Mesenteric fat pad (tissue), 1 donor: Measurements from ENCODE around the gene ZFR. TPM values are rescaled to one million over a fixed set of nuclear protein-coding genes. Genes with fewer than 3 reads are reported as not detected.

Experiments
- microRNA-seq: library from miRNA; unstranded; fragments of <30 nt; microRNA quantifications from one replicate; pipeline ENCODE4 v1.2.0, GENCODE V29; 2020; ENCODE audit warnings: borderline number of aligned reads
- total RNA-seq: library from RNA; stranded (reverse); fragmentation: NEBNext Ultra II Directional; extraction: Animal tissue kit (Norgen Biotek cat#: 25700); gene quantifications from one replicate; pipeline ENCODE4 v1.2.1, GENCODE V29; 2021
- donor health status: DM: yes; HTN: yes; CAD: no.

Gene ZFR
- total RNA-seq, 1 donor from 2014 or later, result 78.5 TPM

Small RNA genes within 50 kb of the gene (microRNA-seq; reads per million reads assigned to microRNA genes)
- gene MIR579, result not detected

Other genes with a start within 250 kb of the ZFR start
- gene MTMR12, start 131.8 kb downstream of the ZFR start, total RNA-seq, result 95.1 TPM
- 295 TPM for gene SUB1, start 140.8 kb upstream of the ZFR start, total RNA-seq